ENCODE data around the gene COL13A1.
A peak's percentile ranks its signal among the peaks of the same experiment; 100 is the strongest.

Gene COL13A1

DNA sequence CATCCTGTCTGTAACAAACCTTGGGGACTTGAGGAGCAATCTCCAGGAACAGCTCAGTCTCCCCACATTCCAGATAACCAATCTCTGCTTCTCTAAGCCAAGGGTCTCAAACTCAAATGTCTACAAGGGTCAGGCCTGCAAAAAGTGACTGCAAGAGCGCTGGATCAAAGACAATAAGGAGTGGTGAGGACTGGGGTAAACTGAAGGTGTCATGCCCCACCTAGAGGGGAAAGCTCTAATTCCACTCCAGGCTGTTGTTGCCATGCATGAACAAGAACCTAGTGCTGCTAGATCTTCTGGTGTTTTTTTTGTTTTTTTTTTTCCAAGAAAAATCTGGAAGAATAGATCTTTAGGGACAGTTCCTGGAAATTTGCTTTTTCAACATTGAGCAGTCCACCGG, 133.1 kb downstream of the COL13A1 start:
- TF ChIP-seq, protein P1, sequence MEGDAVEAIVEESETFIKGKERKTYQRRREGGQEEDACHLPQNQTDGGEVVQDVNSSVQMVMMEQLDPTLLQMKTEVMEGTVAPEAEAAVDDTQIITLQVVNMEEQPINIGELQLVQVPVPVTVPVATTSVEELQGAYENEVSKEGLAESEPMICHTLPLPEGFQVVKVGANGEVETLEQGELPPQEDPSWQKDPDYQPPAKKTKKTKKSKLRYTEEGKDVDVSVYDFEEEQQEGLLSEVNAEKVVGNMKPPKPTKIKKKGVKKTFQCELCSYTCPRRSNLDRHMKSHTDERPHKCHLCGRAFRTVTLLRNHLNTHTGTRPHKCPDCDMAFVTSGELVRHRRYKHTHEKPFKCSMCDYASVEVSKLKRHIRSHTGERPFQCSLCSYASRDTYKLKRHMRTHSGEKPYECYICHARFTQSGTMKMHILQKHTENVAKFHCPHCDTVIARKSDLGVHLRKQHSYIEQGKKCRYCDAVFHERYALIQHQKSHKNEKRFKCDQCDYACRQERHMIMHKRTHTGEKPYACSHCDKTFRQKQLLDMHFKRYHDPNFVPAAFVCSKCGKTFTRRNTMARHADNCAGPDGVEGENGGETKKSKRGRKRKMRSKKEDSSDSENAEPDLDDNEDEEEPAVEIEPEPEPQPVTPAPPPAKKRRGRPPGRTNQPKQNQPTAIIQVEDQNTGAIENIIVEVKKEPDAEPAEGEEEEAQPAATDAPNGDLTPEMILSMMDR (IDR thresholded peaks at IDR 0.05): no peak
- no peak for DNase-seq
- Histone ChIP-seq H3K4me3 (no peak overlapping the region), H3K4me1 (no peaks in the 10 kb centered on the region), H3K27me3 (no peaks in the 10 kb centered on the region), H3K9me3 (no peaks in the 10 kb centered on the region), H3K36me3 (peaks cover 0 to 32% (median 7%) of the 10 kb centered on the region in 3 donors), H3K27ac (no peak overlapping the region)
- intact Hi-C loops (cut with DNase I; ENCODE audit: low total_unique reads): no loop called here

DNA sequence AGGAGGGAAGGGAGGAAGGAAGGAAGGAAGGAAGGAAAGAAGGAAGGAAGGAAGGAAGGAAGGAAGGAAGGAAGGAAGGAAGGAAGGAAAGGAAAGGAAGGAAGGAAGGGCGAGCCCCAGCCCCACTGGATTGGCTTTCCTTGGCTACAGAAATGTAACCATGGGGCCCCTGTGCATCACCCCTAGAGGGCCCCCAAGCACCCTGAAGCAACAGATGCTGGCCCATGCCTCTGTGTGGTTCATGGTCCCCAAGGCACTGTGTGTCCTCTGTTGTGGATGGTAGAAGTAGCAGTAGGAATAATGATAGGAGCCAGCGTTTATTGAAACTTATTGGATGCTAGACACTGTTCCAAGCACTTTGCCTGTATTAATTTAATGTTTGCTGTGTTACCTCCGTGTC, 134.4 kb downstream of the COL13A1 start:
- H3K4me3 ChIP-seq: no peak overlapping the region
- H3K36me3 ChIP-seq: peaks cover 0 to 22% (median 4%) of the 10 kb centered on the region in 3 donors
- H3K9me3 ChIP-seq: no peaks in the 10 kb centered on the region
- H3K27me3 ChIP-seq: no peaks in the 10 kb centered on the region
- TF ChIP-seq, protein P1 (IDR thresholded peaks at IDR 0.05): no peak
- peak in 1 of 2 donors; percentile 31 for DNase-seq
- no peaks in the 10 kb centered on the region for H3K4me1 ChIP-seq
- intact Hi-C loops (cut with DNase I; ENCODE audit: low total_unique reads): no loop called here
- H3K27ac ChIP-seq: no peak overlapping the region

DNA sequence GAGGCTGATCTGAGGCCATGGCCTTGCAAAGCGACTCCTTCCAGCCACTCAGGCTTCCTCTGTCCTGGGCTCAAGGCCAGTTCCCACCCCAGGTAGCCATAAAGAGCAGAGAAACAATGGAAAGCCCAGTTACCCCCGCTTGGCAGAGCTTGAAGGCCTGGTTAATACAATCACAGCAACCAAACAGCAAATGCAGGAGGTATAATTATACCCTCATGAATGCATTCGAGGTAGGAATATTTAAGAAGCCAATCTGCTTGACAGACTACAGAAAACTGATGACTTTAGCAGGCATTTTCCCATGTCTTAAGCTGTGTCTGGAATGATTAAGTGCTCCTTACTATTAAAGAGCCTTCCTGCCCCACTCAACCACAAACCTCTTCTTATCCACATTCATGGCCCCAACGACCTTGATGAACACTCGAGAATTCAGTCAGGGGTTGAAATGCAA, 136.9 kb downstream of the COL13A1 start:
- TF ChIP-seq, protein P1 (IDR thresholded peaks at IDR 0.05): no peak
- H3K4me1 ChIP-seq: peaks cover 0 to 8% (median 0%) of the 10 kb centered on the region in 4 donors
- peaks cover 0 to 11% (median 0%) of the 10 kb centered on the region in 3 donors for H3K36me3 ChIP-seq
- DNase-seq: no peak
- no peaks in the 10 kb centered on the region for H3K9me3 ChIP-seq
- no peak overlapping the region for H3K4me3 ChIP-seq
- intact Hi-C loops (cut with DNase I; ENCODE audit: low total_unique reads): no loop called here
- H3K27ac ChIP-seq: no peak overlapping the region
- H3K27me3 ChIP-seq: no peaks in the 10 kb centered on the region

DNA sequence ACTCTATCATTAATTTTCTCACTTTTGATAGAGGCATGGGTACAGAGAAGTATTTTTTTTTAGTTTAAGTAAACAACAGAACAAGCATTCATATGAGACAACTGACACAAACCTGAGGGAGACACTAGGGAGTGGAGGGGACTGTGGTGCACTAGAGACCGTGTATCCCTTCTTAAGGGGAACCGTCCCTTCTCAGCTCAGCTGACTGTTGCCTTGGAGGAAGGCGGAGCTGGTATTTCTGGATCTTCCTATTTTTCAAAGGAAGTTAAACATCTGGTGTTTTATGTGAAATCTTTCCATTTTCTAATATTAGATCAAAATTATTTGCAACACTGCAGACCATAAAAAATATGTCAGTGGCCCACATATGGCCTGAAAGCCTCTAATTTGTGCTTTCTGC, 137.4 kb downstream of the COL13A1 start:
- no peak overlapping the region for H3K4me3 ChIP-seq
- TF ChIP-seq, protein P1 (IDR thresholded peaks at IDR 0.05): no peak
- peaks cover 0 to 8% (median 0%) of the 10 kb centered on the region in 4 donors for H3K4me1 ChIP-seq
- DNase-seq: no peak
- H3K27me3 ChIP-seq: no peaks in the 10 kb centered on the region
- H3K27ac ChIP-seq: no peak overlapping the region
- H3K9me3 ChIP-seq: no peaks in the 10 kb centered on the region
- intact Hi-C loops (cut with DNase I; ENCODE audit: low total_unique reads): no loop called here
- H3K36me3 ChIP-seq: peaks cover 0 to 9% (median 0%) of the 10 kb centered on the region in 3 donors

DNA sequence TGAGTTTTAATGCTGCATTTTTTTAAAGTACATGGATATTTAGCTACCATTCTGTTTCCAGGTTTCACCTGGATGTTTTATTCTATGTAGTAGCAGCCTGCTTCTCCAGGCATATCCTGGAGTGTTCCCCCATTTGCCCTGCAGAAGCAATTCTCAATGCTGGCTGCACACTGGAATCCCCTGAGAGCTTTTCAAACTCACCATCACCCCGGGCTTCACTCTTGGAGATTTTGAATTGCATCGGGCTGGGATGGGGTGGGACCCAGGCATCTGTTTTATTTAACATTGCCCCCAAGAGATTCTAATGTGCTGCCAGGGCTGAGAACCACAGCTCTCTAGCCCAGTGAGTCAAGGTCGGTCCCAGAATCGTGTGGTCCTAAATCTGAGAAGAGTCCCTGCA, 137.8 kb downstream of the COL13A1 start:
- H3K9me3 ChIP-seq: no peaks in the 10 kb centered on the region
- intact Hi-C loops (cut with DNase I; ENCODE audit: low total_unique reads): no loop called here

More for the DNA sequence above, 137.8 kb downstream of the COL13A1 start:
- peaks cover 0 to 4% (median 0%) of the 10 kb centered on the region in 3 donors for H3K36me3 ChIP-seq
- DNase-seq: no peak
- H3K4me3 ChIP-seq: no peak overlapping the region
- H3K27ac ChIP-seq: no peak overlapping the region
- peaks cover 0 to 8% (median 0%) of the 10 kb centered on the region in 4 donors for H3K4me1 ChIP-seq
- TF ChIP-seq, protein P1 (IDR thresholded peaks at IDR 0.05): no peak
- no peaks in the 10 kb centered on the region for H3K27me3 ChIP-seq

All from tibial artery (tissue), 4 donors.